ENCODE results near the gene SGK2. TPM values are rescaled to one million over a fixed set of nuclear protein-coding genes. Genes with fewer than 3 reads are reported as not detected.

Gene SGK2
- total RNA-seq (2014; rRNA removed; shearing (Covaris generic)): 68.2 and 69.1 TPM in 2 replicates

DNA sequence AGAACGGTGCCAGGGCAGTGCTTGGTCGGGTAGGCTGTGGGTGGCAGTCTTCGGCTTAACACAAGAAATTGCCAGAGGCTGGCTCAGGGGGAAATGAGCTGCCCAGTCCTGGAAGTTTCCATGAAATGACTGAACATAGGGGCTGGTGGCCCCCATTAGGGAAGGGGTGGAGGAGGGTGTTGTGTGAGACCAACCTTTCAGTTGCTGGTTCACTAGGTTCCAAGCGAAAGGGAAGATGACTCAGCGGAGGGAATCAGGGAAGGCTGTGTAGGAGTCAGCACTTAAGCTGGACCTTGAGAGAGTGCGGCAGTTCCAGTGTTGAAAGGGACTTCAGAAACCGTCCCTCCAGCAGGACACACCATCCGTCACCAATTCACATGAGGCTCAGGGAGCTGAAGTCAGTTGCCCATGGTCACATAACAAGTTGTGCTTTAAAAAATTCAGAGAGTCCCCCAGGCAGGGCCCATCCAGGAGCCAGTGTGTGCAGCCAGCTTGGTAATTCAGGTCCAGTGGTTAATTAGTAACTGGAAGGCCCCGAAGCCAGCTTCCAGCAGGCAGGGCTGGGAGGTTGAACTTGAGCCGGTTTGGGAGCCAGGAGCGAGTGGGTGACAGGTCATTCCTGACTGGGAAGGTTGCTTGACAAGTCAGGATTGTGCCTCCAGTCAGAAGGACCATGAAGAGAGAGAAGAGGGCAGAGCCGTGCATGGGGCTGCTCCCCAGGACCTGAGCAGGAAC is at the start of gene SGK2:
Gene SGK2, plus strand, starts transcription at position 616 of the 735 bp plus-strand sequence. CDS start 7,469 bp downstream, outside the sequence.
- peak; percentile 100 for DNase-seq (ENCODE audit: low spot score)

DNA sequence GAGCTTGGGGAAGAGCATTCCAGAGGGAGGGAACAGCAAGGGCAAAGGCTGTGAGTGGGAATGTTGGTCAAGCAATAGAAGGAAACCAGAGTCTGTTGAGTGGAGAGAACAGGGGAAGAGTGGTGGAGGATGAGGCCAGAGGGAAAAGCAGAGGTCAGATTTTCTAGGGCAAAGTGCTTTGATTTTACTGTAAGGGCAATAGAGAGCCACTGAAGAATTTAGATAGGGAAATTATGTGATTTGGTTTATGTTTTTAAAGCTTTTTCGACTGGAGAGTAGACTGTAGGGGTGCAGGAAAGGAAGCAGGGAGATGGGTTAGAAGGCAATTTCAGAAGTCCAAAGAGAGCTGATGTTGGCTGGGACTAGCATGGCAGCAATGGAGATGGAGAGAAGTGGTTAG is 46.9 kb upstream of the SGK2 start:
- no peak for DNase-seq (ENCODE audit: low spot score)

DNA sequence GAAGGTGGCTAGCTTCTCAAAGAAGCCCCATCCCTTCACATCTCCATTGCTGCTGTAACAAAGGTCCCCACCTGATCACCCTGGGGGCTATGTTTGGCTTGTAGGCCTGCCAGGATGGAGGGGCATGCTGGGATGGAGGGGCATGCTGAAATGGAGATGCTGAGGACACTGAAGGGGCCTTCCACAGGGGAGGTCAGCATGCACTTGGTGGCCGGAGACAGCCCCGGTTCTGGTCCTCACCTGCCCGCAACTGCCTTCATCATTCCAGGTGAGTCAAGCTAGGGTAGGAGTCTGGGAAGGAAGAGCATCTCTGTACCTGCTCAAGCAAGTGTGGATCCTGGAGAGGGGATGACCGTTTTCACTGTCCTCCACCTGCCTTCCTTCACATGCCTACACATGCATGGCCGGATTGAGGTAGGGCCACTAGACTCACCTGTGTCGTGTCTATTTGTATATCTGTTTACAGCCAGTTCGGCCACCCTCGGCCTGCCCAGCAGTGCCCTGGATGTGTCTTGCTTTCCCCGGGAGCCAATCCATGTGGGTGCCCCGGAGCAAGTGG is 45.4 kb upstream of the SGK2 start:
- no peak for DNase-seq (ENCODE audit: low spot score)

DNA sequence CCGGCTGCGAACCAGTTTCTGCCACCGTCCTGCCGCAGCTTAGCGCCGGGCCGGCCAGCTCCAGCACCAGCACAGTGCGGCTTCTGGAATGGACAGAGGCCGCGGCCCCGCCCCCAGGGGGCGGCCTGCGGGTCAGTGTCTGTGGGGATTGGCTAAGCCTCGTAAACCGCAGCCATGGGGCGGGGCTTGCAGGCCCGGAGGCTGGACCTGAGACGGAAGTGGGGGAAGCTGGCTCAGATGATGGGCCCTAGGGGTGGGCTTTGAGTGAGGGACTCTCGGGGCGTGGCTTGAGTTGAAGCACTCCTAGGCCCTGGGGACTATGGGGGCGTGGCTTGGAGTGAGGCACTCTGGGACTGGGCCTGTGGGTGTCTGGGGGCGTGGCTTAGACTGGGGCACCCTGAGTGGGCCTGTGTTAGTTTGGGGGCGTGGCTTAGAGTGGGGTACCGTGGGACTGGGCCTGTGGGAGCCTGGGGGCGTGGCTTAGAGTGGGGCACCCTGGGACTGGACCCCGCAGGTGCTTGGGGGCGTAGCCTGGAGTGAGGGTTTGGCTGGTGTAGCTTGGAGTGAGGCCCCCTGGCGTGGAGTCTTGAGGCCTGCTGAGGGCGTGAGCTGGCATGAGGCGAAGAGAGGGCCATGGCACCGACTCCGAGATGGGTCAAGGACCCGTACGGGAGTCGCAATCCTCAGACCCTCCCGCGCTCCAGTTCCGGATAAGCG is 44.7 kb upstream of the SGK2 start:
- DNase-seq (ENCODE audit: low spot score): peak; percentile 99

DNA sequence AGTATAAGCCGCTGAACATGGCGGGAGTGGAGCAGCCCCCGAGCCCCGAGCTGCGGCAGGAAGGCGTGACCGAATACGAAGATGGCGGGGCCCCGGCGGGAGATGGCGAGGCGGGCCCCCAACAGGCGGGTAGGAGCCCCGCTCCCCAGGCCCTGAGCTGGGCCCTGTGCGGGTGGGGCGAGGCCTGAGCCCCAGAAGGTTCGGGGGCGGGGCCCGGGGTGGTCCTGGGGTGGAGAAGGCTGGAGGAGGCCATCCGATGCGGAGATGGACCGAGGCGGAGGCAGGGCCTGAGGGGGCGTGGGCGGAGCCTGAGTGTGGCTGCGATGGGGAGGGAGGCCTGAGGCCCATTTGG is 44.2 kb upstream of the SGK2 start:
- no peak for DNase-seq (ENCODE audit: low spot score)

DNA sequence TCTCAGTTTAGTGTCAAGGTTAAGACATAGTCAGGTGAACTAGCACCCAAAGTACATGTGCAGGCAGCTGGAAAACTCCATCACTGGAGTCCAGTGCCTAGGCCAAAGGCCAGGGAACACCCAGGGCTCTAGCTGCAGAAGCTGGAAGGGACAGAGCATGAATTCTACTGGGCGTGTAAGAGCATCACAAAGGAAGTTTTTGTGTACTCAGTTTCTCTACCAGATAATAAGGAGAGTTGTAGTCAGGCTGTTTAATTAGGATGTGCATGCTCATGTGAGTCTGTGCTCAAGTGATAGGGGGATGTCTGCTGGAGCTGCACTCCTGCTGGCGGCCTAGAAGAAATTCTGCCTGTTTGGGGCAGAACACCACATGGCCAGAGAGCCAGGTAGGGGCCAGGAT is 43.2 kb upstream of the SGK2 start:
- DNase-seq (ENCODE audit: low spot score): no peak

DNA sequence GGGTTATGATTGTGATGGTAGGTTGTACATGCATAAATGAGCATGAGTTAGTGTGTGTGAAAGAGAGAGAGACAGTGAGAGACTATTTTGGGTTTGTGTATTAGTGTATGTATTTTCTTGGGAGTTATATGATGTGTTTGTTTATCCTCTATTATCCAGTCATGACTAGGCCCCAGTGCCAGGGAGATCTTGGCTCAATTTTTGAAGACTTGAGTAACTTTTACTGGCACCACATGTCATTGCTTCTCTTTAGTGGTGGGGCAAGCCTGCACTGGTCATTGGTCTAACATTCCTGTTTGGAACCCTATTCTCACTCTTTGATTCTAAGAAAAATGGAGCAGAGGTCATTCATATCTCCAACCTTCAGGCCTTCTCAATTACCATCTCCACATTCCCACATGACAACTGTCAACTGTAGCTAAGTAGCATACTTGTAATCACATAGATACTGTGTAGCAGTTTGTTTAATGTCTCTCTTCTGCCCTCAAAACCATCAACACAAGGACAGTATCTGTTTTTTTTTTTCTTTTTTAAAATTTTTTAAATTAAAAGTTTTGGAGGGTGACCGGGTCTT is 42.5 kb upstream of the SGK2 start:
- DNase-seq (ENCODE audit: low spot score): no peak

DNA sequence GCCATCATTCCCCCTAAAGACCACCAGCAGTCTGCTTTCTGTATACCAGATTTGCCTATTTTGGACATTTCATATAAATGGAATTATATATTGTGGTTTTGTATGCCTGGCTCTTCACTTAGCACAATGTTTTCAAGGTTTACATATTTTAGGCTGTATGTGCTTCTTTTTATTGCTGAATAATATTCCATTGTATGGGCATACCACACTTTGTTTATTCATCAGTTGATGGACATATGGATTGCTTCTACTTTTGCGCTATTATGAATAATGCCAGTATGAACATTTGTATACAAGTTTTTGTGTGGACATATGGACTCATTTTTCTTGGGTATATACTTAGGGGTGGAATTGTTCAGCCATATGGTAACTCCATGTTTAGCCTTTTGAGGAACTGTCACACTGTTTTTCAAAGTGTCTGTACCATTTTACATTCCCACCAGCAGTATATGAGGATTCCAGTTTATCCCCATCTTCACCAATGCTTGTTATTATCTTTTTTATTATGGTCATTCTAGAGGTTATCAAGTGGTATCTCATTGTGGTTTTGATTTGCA is 38.7 kb upstream of the SGK2 start:
- no peak for DNase-seq (ENCODE audit: low spot score)

DNA sequence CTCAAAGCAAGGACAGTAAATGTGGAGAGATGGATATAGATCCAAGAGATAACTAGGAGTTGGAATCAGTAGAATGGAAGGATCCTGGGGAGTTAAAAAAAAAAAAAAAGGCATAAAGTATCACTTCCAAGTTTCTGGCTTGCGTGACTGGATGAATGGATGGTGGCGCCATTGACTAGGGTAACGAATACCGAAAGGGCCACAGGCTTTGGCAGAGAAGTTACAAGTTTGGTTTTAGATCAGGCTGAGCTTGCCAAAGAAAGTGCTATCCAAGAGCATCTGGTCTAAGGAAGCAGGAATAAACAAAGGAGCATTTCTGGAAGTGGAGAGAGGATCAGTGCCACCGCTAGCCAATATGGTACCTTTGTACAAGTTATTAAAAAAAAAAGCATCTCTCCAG is 33.8 kb upstream of the SGK2 start:
- no peak for DNase-seq (ENCODE audit: low spot score)

DNA sequence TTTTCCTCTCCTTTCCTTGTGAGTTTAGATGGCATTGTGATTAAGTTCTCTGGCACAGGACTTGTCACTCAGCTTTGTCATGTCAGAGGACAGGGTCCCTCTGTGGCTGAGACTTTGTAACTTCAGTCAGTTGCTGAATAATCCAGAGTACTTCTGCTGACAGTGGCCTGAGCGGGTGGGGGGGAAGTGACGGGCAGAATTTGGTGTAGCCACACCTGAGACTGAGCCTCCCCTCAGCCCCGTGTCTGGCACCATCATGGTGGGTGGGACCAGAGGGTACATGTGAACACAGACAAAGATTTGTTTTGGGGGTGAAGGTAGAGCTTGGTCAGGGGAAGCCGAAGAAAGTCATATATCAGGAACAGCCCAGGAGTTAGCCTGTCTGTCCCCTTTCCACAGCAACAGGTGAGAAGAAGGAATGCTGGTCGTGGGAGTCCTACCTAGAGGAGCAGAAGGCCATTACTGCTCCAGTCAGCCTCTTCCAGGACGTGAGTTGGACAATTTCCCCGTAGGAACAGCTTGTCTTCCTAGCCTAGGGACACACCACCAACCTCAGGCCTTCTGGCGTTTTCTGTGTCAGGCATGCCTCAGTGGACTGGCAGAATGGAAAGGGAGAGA is 30.5 kb upstream of the SGK2 start:
- DNase-seq (ENCODE audit: low spot score): no peak

DNA sequence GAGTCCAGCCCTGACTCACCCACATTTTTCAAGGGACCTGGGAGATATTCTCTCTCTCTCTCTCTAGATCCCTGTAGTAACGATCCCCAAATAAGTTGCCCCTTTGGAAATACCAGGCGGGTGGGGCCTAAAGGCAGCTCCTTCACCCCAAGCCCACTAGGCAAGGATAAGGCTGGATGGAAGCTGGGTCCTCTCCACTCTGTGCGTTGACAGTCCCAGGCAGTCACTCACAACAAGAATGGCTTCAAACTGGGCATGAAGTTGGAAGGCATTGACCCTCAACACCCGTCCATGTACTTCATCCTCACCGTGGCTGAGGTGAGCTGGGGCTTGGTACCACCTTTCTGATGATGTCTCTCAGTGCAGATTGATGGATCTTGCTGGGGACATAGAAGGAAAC is 29.8 kb upstream of the SGK2 start:
- DNase-seq (ENCODE audit: low spot score): no peak

DNA sequence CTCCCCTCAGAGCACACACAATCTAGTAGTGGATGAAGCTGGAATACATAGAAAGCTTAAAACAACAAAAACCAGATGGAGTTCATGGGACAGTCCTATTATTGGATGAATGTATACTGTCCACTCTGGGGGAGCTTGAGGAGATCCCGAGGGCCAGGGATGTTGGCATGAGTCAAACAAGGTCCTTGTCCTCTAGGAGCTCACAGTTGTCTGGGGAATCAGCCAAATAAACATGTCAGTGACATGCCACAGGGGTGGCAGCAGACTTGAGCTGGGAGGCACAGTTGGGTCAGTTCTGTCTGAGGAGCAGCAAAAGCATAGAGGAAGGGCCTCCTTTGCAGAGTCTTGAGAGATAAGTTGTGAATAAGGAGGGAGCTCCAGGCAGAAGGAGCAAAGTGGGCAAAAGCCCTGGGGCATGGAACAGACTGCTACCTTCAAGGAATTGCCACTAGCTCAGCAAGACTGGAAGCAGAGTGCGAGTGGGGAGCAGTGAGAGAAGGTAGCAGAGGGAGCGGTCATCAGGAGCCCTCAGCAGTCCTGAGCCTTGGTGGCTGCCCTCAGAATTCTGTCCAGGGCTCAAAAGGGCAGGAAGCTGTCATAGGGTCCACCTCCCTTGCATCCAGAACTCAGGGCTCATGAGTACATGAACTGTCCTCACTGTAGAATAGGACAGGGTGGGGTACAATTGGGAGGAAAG is 29.2 kb upstream of the SGK2 start:
- DNase-seq (ENCODE audit: low spot score): no peak

DNA sequence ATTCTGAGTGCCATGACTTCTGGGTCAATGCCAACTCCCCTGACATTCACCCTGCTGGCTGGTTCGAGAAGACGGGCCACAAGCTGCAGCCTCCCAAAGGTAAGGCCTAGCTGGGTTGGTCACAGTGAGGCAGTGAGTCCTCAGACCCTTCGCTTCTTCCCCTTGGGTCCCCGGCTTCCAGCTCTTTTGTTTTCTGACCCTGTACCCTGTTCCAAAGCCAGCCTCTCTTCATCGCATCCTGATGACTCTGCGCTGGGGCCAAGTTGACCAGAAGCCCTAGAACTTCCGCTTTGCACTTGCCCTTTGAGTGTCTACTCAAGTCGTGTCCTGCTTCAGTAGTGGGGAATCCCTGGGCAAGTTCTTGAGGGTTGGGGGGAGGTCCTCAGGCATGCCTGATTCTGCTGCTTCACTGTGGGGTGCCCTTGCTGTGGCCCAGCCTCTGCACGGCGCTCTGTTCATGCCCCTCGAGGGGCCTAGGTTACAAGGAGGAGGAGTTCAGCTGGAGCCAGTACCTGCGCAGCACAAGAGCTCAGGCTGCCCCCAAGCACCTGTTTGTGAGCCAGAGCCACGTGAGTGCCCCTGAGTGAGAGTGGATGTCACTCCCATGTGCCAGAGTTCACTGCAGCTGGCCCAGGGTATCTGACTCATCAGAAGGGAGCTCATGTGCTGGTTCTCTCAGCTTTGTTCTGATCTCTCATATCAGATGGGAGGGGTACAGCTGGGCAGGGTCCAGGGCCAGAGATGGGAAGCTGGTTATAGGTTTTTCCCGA is 28.3 kb upstream of the SGK2 start:
- no peak for DNase-seq (ENCODE audit: low spot score)

DNA sequence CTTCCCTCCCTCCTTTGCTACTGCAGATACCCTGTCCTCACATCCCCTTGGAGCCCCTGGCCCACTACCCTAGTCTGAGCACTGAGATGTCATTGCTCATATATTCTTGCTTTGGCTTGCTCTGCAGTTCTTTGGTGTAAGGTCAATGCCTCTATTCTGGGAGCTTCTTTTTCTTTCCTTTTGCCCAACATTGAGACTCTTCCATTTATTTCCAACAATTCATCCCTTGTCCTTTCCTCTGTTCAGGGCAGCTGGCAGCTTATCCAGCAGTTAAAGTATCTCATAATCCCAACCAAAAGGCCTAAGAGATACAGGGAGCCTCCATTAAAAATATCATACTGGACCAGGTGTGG is 27.8 kb upstream of the SGK2 start:
- no peak for DNase-seq (ENCODE audit: low spot score)

DNA sequence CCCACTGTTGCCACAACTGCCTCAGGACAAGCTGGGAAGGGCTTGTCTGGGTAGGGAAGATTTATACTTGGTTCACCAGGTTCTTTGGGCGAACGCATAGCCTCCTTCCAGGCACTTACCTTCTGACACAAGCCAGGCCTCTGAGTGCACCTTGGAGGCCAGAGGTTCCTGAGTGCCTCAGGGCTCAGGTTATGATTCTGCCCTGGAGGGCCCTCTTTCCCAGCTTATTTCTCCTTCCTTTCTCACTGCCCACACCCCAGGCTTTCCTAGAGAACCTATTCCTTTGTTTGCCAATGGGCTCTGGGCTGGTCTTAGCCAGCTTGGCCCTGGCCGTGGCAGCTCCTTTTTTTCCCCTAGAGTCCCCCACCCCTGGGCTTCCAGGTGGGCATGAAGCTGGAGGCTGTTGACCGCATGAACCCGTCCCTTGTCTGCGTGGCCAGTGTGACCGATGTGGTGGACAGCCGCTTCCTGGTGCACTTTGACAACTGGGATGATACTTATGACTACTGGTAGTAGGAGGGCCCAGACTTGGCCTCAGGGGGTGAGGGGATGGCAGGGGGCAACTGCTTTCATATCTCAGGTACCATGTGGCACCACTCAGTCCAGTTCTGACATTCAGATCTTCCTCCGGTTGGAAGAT is 26.3 kb upstream of the SGK2 start:
- no peak for DNase-seq (ENCODE audit: low spot score)

DNA sequence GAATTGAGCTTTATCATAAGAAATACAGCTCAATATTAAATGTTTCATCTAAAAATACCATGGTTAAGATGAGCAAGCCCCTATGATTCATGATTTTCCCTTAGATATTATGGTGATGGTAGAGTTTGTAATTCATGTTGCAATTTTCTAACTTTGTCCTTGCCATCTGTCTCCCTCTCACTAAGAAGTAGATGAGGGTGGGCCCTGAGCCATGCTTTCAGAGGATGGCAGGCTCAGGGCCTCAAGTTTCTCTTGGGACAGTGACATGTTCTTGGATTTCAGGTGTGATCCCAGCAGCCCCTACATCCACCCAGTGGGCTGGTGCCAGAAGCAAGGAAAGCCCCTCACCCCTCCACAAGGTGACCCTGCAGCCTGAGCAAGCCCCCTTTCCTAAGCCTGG is 25.8 kb upstream of the SGK2 start:
- DNase-seq (ENCODE audit: low spot score): no peak

DNA sequence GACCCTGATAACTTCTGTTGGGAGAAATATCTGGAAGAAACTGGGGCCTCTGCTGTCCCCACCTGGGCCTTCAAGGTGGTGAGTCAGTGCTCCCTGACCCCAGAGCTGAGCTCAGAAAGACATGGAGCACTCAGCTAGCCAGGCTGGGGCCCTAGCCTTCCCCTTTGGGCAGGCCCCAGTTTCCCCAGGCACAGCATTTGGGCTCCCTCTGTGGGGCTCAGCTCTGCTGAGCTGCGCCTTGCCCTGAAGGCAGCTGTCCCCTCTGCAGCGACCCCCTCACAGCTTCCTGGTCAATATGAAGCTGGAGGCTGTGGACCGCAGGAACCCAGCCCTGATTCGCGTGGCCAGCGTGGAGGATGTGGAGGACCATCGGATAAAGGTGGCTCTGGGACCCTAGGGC is 24.8 kb upstream of the SGK2 start:
- no peak for DNase-seq (ENCODE audit: low spot score)

DNA sequence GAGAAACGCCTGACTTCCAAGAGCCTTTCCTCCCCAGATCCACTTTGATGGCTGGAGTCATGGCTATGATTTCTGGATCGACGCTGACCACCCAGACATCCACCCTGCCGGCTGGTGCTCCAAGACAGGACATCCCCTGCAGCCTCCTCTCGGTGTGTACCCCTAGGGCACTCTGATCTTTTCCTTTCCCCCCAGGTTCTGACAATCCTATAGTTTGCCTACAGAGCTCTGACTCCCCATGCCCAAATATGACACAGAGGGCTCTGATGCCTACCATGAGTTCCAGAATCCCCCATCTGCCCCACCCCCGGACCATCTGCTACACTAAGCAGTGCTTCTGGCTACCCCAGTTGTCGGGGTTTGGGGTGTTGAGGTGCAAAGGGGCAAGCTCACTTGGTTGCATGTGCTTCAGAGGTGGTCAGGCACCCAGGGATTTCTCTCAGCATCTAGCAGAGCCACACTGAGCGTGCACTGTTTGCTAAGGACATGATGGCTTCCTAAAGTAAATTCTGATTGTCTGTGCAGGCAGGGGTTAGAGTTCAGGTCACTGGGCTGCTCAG is 24.0 kb upstream of the SGK2 start:
- DNase-seq (ENCODE audit: low spot score): no peak

DNA sequence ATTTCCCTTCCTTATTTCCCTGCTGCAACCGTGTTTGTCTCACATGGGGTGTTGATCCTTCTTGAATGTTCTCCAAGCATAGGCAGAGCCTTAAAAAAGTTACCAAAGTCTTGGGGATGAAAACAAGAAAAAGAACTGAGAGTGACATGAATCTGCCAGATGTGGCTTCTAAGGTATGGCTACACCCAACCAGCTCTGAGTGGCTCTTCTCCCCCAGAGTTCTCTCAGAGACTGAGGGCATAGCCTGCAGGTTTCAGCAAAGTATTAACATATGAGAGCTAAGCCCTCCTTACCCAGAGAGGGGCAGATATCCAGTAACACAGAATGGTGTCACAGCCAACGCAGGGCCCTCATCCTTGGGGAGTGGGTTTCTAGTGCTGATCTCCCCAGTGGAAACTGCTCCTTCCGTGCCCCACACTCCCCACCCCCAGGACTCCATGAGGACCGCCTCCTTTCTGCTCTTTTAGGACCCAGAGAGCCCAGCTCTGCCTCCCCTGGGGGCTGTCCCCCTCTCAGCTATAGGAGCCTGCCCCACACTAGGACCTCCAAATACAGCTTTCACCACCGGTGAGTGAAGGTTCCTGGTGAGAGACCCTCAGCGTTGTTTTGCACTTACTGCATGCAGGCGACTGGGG is 23.3 kb upstream of the SGK2 start:
- DNase-seq (ENCODE audit: low spot score): no peak
